Retinal pigment epithelial cell (primary cell): ENCODE data around the gene ACP3.

Experiments used
- DNase-seq: peaks from one replicate; pipeline ENCODE4 v3.0.0-alpha.2; 2010; ENCODE audit warnings: low read depth
- H3K4me3 ChIP-seq: 2 replicates; pipeline ENCODE4 v1.5.1; 2011; ENCODE audit warnings: mild to moderate bottlenecking, low read length, control low read depth, moderate library complexity
- TF ChIP-seq, protein P1 (sequence below): conservative IDR thresholded peaks from 2 replicates; pipeline ENCODE4 v1.5.1; 2011; ENCODE audit warnings: low read depth, low read length, control low read depth, inconsistent platforms

Gene ACP3

DNA sequence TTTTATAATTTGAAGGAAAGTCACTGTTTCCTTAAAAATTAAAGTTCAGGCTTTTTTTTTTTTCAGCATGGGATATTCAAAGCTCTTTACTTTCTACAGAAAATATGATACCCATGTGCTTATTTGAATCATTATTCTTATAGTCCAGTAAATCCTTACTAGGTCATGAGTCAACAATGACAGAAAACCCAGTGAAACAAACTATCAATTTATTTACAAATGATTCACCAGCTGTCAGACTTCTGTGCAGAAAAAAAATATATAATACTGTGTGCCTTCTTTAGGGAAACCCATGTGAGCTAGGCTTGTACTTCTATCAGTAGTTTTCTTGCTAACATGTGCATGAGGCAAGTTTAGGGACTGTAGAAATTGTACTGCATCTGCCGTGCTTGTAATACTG, 1.2 kb downstream of the ACP3 start:
- no peak overlapping the region for H3K4me3 ChIP-seq
- TF ChIP-seq, protein P1, sequence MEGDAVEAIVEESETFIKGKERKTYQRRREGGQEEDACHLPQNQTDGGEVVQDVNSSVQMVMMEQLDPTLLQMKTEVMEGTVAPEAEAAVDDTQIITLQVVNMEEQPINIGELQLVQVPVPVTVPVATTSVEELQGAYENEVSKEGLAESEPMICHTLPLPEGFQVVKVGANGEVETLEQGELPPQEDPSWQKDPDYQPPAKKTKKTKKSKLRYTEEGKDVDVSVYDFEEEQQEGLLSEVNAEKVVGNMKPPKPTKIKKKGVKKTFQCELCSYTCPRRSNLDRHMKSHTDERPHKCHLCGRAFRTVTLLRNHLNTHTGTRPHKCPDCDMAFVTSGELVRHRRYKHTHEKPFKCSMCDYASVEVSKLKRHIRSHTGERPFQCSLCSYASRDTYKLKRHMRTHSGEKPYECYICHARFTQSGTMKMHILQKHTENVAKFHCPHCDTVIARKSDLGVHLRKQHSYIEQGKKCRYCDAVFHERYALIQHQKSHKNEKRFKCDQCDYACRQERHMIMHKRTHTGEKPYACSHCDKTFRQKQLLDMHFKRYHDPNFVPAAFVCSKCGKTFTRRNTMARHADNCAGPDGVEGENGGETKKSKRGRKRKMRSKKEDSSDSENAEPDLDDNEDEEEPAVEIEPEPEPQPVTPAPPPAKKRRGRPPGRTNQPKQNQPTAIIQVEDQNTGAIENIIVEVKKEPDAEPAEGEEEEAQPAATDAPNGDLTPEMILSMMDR = no peak
- DNase-seq = no peak

DNA sequence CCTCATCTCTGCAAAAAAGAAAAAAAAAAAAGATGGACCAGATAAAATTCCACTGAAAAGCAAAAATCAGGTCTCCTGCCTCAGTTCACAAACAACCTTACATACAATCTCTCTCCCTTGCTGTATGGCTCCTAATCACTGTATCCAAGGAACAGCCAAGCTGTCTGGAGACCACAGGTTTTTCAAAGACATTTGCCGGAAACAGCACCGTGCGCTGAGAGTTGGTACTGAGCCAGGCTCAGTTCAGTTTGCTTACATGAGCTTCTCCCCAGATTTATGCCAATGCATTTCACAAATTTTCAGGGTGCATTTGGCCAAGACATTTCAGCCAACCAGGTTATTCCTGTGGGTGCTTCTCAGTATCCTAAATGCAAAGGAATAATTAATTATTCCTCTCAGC, 4.1 kb downstream of the ACP3 start:
- TF ChIP-seq, protein P1 = no peak
- no peak for DNase-seq
- no peak overlapping the region for H3K4me3 ChIP-seq

DNA sequence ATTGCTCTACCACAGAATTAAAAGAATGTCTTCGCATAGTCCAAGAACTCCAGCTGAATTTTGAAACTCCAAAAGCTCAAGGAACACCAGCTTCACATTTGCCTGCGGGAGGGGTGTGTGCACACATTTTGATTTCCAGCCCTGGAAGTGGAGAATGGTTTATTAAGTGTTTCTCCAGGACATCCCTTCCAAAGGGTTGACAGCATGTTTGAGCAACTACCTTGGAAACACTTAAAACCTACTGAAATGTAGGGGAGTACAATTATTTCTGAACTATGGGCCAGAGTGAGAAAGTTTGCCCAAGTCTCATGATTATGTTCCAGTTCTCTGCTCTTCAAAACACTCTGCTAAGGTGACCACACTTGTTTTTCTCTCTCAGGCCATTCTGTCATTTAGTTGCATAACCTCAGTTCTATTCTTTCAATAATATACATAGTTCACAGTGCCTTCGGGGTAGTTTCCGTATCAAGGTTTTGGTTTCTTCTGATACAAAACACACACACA, 7.9 kb downstream of the ACP3 start:
- H3K4me3 ChIP-seq = no peak overlapping the region
- no peak for DNase-seq
- TF ChIP-seq, protein P1 = no peak

DNA sequence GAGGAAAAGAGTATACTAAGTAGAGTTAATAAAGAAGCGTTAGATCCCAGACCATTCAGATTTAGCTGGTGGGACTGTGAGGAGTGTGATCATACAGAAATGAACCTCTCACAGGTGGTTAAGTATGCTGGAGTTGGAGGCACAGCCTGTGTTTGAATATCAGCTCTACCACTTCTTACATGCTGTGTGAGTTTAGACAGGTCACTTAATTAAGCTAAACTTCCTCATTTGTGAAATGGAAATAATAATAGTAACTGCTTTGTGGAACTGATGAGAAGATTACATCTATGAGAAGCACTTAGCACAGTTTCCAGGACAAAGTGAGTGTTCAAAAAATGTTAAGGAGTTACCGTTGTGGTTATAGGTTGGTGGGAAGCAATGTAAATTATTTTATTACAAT, 8.4 kb downstream of the ACP3 start:
- no peak for DNase-seq
- no peak overlapping the region for H3K4me3 ChIP-seq
- TF ChIP-seq, protein P1 = no peak

DNA sequence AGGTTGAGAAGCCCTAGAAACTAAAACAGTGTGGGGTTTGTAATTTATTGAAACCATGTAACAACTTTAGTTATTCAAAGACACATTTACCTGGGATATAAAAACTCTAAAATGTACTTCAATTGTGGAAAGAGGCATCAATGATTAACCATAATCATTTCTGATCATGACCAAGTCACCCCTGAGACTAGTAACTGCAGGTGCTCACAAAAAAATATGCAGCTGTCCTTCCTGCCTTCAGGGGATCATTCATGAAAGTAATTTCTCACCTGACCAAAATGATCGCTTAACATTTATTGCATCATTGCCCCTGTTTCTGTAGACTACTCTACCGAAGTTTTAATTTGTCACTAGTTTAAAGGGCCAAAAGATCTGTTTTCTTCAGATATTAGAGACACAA, 9.0 kb downstream of the ACP3 start:
- DNase-seq = no peak
- no peak overlapping the region for H3K4me3 ChIP-seq
- TF ChIP-seq, protein P1 = no peak

DNA sequence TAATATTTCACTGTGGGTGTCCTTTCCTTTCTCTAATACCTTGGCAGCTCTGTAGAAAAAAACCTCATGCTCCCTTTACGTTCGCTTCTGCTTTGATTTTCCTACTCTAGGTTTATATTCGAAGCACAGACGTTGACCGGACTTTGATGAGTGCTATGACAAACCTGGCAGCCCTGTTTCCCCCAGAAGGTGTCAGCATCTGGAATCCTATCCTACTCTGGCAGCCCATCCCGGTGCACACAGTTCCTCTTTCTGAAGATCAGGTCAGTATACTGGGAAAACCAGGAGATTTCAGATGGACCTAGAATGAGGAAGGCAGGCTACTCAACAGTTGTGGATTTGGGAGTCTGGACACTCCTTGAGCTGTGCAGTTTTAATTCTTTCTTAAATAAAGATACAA, 14.9 kb downstream of the ACP3 start:
- TF ChIP-seq, protein P1 = no peak
- no peak for DNase-seq
- H3K4me3 ChIP-seq = no peak overlapping the region

DNA sequence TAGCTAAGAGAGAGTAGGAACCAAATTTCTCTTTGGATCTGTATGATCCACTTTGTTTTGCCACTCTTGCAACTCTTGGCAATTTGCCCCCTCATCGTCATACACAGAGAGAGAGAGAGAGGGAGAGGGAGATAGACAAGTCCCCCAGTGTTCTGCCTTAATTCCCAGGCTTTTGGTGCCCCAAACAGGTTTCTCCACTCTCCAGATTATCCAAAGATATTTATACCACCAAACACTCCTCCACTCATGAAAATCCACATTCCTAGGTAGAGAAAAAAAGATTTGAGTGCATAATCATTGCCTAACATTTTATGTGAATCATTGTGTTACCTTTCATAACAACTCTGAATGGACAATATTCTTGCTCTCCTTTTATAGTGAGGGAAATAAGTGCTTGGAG, 15.3 kb downstream of the ACP3 start:
- TF ChIP-seq, protein P1 = no peak
- no peak overlapping the region for H3K4me3 ChIP-seq
- DNase-seq = no peak
